NCI-H2107 treated with DMSO at 0.1 percent for 48 hours (cell line): ENCODE results near the gene XYLT1.

Experiments
- DNase-seq: peaks from one replicate; lab custom pipeline; 2025; ENCODE audit not compliant: unreplicated experiment; lab: John Stamatoyannopoulos, UW

XYLT1 gene

DNA sequence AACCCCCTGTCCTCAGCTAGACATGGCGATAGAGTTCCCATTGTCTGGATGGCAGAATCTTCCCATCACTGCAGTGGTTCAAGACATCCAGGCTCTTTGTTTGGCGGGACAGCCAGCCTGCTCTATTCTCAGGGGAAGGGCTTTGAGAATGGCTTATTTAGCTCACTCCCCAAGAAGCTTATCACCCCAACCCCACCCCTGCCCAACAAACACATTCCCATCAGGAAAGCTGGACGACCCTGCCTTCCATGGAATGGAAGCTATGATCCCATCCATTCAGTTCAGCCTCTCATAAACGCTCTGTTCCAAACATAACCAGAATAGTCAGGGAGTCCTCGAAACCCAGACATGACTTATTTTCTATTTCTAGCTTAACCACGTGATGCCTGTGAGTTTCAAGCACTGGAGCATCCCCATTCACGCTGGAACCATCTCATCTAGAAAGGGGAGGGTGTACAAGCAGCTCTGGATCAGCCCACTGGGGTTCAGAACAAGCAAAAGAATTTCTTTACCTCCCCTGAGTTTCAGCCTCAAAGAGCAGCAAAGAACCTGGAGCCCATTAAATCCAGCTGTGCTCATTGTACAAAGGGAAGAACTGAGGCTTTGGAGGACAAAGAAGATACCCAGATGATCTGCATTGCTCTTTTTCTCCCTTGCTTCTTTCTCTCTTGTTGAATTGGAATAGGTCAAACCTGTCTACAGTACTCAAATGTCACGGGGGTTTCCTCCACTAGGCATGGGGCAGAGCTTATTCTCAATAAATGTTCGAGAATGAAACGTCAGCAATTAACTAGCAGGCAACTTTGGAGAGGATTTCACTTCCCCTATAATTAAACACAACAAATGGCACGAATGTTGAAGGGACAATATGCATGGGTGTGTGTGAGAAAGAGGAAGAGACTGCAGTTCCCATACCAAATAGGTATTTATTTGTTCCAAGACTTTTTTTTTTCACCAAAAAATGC, 93.1 kb downstream of the XYLT1 start:
- DNase-seq: no peak

GRCh38 chr16:17375461-17376304, 95.1 kb downstream of the XYLT1 start:
- no peak for DNase-seq

GRCh38 chr16:17374668-17375255, 96.0 kb downstream of the XYLT1 start:
- DNase-seq: no peak

- no peak for DNase-seq
These were observed 97.2 kb downstream of the XYLT1 start for GRCh38 chr16:17373533-17373932.

GRCh38 chr16:17372386-17372785, 98.4 kb downstream of the XYLT1 start:
- DNase-seq: no peak

DNA sequence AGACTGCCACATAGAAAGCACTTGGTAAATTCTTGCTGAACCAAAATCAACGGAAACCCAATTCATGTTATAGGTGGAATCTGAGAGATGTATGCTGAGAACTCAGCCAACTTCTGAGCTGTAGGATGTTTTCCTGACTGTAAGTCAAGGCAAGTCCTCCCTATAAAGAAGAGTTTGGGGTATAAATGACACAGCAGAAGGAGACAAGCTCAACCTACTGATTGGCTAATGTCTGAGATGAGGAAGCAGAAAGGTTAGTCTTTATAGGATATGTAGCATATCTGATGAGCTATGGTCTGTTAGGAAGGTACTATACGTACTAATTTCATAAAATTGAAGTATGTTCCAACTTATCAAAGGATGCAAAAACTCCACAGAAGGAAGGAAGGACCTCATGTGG, 99.5 kb downstream of the XYLT1 start:
- DNase-seq: no peak

- DNase-seq: no peak
These were observed 100.0 kb downstream of the XYLT1 start for GRCh38 chr16:17370731-17371285.

DNA sequence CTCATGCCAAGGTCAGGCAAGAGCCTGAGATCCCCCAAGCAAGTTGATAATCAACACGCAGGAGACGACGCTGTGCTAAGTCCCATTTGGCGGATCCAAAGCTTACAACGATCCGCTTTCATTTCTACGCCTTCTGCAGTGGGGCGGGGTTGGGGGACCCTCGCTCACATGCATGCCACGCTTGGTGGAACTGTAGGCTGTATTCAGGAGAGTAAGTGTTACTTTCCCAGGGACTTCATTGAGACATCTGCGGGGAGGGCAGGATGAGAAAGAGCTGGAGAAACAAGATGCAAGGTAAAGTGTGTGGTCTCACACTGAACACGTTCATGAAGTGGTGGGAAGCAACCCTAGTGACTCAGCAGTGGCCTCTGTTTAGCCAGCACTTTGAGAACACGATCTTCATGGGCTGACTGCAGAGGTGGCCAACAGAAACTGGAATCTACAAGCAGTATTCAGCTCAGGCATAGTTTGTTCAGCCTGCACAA, 100.5 kb downstream of the XYLT1 start:
- DNase-seq: no peak

- DNase-seq: no peak
These were observed 101.1 kb downstream of the XYLT1 start for GRCh38 chr16:17369421-17370222.

DNA sequence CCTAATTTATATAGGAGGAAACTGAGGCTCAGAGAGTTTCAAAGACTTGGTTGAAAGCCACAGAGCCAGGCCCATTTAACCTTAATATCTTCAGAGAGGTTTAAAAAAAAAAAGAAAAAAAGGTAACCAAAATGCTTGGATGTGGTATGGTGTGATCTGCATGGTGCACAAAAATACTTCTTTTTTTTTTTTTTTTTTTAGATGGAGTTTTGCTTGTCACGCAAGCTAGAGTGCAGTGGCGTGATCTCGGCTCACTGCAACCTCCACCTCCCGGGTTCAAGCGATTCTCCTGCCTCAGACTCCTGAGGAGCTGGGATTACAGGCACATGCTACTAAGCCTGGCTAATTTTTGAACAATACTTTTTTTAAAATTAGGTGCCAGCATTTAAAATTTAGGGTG, 101.8 kb downstream of the XYLT1 start:
- no peak for DNase-seq

DNA sequence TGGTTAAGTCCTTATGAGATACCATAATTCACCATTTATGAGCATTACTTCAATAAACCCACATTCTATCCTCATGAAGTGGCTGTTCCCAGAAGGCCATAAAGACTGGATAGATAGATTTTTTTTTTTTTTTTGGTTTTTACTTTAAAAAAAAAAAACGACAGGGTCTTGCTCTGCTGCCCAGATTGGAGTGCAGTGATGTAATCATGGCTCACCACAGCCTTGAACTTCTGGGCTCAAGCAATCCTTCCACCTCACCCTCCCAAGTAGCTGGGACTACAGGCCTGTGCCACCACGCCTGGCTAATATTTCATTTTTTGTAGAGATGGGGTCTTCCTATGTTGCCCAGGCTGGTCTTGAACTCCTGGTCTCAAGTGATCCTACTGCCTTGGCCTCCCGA, 102.3 kb downstream of the XYLT1 start:
- no peak for DNase-seq

DNA sequence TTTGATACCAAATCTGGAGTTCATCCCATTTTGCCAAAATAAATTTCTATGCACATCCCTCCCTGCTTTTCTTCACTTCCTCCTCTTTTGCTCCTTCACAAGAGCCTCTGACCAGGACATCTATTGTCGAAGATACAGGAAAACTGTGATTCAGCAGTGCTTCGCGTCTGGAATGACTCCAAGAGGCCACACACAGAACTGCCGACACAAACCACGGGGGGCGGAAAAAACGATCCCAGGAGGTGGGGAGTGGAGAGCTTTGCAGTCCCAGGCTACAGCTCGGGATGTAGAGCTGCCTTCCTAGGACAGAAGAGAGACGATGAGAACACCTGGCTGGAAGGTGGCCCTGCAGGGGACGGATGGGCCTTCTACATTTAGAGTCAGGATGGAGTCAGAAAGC, 102.8 kb downstream of the XYLT1 start:
- DNase-seq: no peak

DNA sequence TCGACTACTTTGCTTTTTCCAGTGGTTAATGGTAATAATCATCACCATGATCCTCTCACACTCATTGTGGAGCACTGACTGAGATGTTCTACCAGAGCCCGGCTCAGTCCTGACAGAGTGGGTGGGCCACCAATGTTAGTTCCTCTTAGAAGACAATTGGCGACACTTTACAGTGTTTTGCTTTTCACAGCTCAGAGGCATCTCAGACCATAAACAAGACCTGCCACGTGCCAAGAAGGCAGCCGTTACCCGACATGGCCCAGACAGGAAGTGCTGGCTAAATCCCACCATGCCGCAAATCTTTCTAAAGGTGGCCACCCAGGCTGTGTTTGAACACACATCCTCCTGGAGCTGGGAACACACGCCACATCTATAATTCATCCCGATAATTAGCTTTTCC, 103.7 kb downstream of the XYLT1 start:
- no peak for DNase-seq

- DNase-seq: no peak
These were observed 104.3 kb downstream of the XYLT1 start for GRCh38 chr16:17366299-17366961.

DNA sequence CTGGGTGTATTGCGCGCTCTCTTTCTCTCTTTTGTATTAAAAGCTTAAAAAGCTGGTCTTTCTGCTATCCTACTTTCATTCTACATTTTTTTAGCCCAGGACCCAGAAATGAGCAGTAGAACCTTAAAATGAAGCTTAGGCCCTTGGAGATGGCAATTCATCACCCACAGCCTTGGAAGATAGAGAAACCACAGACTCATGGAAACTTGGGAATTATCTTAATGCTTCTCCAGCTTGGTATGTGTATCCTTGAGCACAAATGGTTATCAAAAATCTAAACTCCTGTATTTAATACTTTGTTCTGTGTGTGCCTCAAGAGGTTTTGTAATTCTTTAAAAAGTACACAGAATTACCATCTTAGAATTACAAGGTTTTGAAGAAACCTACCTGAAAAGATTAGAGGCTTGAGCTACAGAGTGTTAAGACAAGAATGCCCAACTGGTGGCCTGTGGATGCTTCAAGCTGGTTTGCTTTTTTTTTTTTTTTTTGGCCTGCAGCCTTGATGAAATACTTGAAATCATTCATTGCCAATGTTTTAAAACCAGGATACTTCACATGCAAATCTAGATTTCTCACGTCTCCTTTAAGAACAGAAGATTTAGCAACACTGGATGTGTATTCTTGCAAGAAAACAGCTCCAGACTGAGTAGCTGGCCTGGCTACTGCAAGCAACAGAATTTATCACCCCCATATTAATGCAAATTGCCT, 105.0 kb downstream of the XYLT1 start:
- no peak for DNase-seq

GRCh38 chr16:17365211-17365541, 105.6 kb downstream of the XYLT1 start:
- DNase-seq: no peak

GRCh38 chr16:17364319-17365210, 106.2 kb downstream of the XYLT1 start:
- no peak for DNase-seq

DNA sequence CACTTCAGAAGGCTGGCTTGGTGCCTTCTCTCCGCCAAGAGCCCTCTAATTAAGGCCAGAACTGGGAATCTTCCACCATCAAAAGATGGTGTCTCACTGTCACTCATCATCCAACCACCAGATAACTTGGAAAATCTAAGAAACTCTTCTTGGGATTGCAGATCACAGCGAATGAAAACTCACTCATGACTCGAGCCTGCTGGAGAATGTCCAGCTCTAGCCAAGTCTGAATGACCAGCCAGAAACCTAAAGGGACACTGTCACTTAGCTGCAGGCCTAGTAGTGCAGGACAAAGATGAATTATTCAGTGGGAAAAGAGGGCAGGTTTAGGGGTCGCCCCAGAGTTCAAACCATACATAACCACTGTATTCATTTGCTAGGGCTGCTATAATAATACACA, 107.8 kb downstream of the XYLT1 start:
- no peak for DNase-seq
